ENCODE results near the gene PODN.

DNA sequence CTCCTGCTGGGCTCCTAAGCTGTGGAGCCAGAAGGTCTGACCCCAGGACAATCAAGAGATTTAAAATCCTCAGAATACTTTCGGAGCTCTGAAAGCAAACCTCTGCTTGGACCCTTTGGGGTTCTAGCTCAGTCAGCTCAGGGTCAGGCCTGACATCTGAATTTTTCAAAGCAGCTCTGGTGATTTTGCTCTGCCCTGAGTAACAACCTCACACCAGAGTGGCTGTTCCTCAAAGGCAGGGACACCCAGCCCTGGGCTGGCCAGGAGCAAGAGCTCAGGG, 68.5 kb downstream of the PODN start:
- TF ChIP-seq, protein P1, sequence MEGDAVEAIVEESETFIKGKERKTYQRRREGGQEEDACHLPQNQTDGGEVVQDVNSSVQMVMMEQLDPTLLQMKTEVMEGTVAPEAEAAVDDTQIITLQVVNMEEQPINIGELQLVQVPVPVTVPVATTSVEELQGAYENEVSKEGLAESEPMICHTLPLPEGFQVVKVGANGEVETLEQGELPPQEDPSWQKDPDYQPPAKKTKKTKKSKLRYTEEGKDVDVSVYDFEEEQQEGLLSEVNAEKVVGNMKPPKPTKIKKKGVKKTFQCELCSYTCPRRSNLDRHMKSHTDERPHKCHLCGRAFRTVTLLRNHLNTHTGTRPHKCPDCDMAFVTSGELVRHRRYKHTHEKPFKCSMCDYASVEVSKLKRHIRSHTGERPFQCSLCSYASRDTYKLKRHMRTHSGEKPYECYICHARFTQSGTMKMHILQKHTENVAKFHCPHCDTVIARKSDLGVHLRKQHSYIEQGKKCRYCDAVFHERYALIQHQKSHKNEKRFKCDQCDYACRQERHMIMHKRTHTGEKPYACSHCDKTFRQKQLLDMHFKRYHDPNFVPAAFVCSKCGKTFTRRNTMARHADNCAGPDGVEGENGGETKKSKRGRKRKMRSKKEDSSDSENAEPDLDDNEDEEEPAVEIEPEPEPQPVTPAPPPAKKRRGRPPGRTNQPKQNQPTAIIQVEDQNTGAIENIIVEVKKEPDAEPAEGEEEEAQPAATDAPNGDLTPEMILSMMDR (IDR thresholded peaks at IDR 0.05): no peak
- TF ChIP-seq EP300 (IDR thresholded peaks at IDR 0.05): no peak

Data from esophagus muscularis mucosa (tissue), 3 donors.